Measurements from ENCODE around the gene MAN1A1.

MAN1A1 gene

GRCh38 chr6:119269266-119270103 is 80.1 kb downstream of the MAN1A1 start:
- TF ChIP-seq POLR2A (IDR thresholded peaks at IDR 0.05; ENCODE audit: low read depth, low read length) = no peak
- FAIRE-seq (no peak), DNase-seq (ENCODE audit: insufficient read length, low spot score) (no peak)

- DNase-seq (ENCODE audit: insufficient read length, low spot score) (no peak), FAIRE-seq (no peak)
- TF ChIP-seq POLR2A (IDR thresholded peaks at IDR 0.05; ENCODE audit: low read depth, low read length) = no peak
Measured at GRCh38 chr6:119267126-119267905, 82.2 kb downstream of the MAN1A1 start.

- TF ChIP-seq POLR2A (IDR thresholded peaks at IDR 0.05; ENCODE audit: low read depth, low read length) = no peak
- FAIRE-seq = no peak
- no peak for DNase-seq (ENCODE audit: insufficient read length, low spot score)
Measured at GRCh38 chr6:119264854-119265397, 84.6 kb downstream of the MAN1A1 start.

- no peak for TF ChIP-seq POLR2A (IDR thresholded peaks at IDR 0.05; ENCODE audit: low read depth, low read length)
- no peak for DNase-seq (ENCODE audit: insufficient read length, low spot score)
- no peak for FAIRE-seq
Measured at GRCh38 chr6:119262612-119263011, 86.9 kb downstream of the MAN1A1 start.

GRCh38 chr6:119261944-119262284 is 87.6 kb downstream of the MAN1A1 start:
- DNase-seq (ENCODE audit: insufficient read length, low spot score) (no peak), FAIRE-seq (no peak)
- TF ChIP-seq POLR2A (IDR thresholded peaks at IDR 0.05; ENCODE audit: low read depth, low read length) = no peak

GRCh38 chr6:119259027-119259426 is 90.5 kb downstream of the MAN1A1 start:
- no peak for FAIRE-seq
- no peak for TF ChIP-seq POLR2A (IDR thresholded peaks at IDR 0.05; ENCODE audit: low read depth, low read length)
- no peak for DNase-seq (ENCODE audit: insufficient read length, low spot score)

GRCh38 chr6:119257726-119258125 is 91.8 kb downstream of the MAN1A1 start:
- FAIRE-seq (no peak), DNase-seq (ENCODE audit: insufficient read length, low spot score) (no peak)
- no peak for TF ChIP-seq POLR2A (IDR thresholded peaks at IDR 0.05; ENCODE audit: low read depth, low read length)

- TF ChIP-seq POLR2A (IDR thresholded peaks at IDR 0.05; ENCODE audit: low read depth, low read length) = no peak
- FAIRE-seq (no peak), DNase-seq (ENCODE audit: insufficient read length, low spot score) (no peak)
Measured at GRCh38 chr6:119256978-119257462, 92.5 kb downstream of the MAN1A1 start.

GRCh38 chr6:119256392-119256791 is 93.2 kb downstream of the MAN1A1 start:
- no peak for FAIRE-seq
- no peak for DNase-seq (ENCODE audit: insufficient read length, low spot score)
- no peak for TF ChIP-seq POLR2A (IDR thresholded peaks at IDR 0.05; ENCODE audit: low read depth, low read length)

GRCh38 chr6:119255492-119255891 is 94.1 kb downstream of the MAN1A1 start:
- no peak for TF ChIP-seq POLR2A (IDR thresholded peaks at IDR 0.05; ENCODE audit: low read depth, low read length)
- DNase-seq (ENCODE audit: insufficient read length, low spot score) (no peak), FAIRE-seq (no peak)

GRCh38 chr6:119250036-119250435 is 99.5 kb downstream of the MAN1A1 start:
- TF ChIP-seq POLR2A (IDR thresholded peaks at IDR 0.05; ENCODE audit: low read depth, low read length) = no peak
- DNase-seq (ENCODE audit: insufficient read length, low spot score) = no peak
- FAIRE-seq = no peak

- FAIRE-seq (no peak), DNase-seq (ENCODE audit: insufficient read length, low spot score) (no peak)
- no peak for TF ChIP-seq POLR2A (IDR thresholded peaks at IDR 0.05; ENCODE audit: low read depth, low read length)
Measured at GRCh38 chr6:119249319-119249718, 100.2 kb downstream of the MAN1A1 start.

GRCh38 chr6:119247504-119247903 is 102.1 kb downstream of the MAN1A1 start:
- DNase-seq (ENCODE audit: insufficient read length, low spot score) (no peak), FAIRE-seq (no peak)
- TF ChIP-seq POLR2A (IDR thresholded peaks at IDR 0.05; ENCODE audit: low read depth, low read length) = no peak

- FAIRE-seq (no peak), DNase-seq (ENCODE audit: insufficient read length, low spot score) (no peak)
- TF ChIP-seq POLR2A (IDR thresholded peaks at IDR 0.05; ENCODE audit: low read depth, low read length) = no peak
Measured at GRCh38 chr6:119243657-119244056, 105.9 kb downstream of the MAN1A1 start.

Measured in H54 (cell line).